T-helper 1 cell treated with Interleukin-12 subunit alpha and Interleukin-12 subunit beta and Interleukin-4 antibody, amounts not matched to agents 30 μg/mL and 1 μg/mL, for 36 hours (primary cell): ENCODE results near the gene SPECC1L.
"Not testable (repeated sequence)": the region's sequence is repeated elsewhere in the genome, so short reads cannot be mapped to it uniquely, and the experiment has no call there.

Experiments
- H3K27ac Mint-ChIP-seq: one replicate; pipeline ENCODE4 v1.8.0; 2021; ENCODE audit warnings: mild to moderate bottlenecking, mixed read lengths
- H3K27me3 Mint-ChIP-seq: one replicate; pipeline ENCODE4 v1.8.0; 2021; ENCODE audit warnings: low read depth, mixed read lengths
- H3K36me3 Mint-ChIP-seq: one replicate; pipeline ENCODE4 v1.8.0; 2021; ENCODE audit warnings: low read depth, mixed read lengths
- H3K4me1 Mint-ChIP-seq: one replicate; pipeline ENCODE4 v1.8.0; 2021; ENCODE audit warnings: low read depth, mixed read lengths
- H3K4me3 Mint-ChIP-seq: one replicate; pipeline ENCODE4 v1.8.0; 2021; ENCODE audit warnings: mild to moderate bottlenecking, moderate library complexity, mixed read lengths
- H3K9me3 Mint-ChIP-seq: one replicate; pipeline ENCODE4 v1.8.0; 2021; ENCODE audit warnings: mixed read lengths

SPECC1L gene

DNA sequence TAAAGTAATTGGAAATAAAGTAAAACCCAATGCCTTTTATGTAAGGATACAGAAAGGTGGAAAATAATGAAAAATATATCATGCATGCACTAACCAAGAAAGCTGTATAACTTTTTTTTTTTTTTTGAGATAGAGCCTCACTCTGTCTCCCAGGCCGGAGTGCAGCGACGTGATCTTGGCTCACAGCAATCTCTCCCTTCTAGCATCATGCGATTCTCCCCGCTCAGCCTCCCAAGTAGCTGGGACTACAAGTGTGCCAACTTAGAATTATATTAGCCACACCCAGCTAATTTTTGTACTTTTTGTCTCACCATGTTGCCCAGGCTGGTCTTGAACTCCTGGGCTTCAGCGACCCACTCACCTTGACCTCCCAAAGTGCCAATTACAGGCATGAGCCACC lies 30.2 kb upstream of the SPECC1L start:
- Mint-ChIP-seq H3K27ac (peak overlapping the region; percentile 41), H3K27me3 (no peaks in the 10 kb centered on the region), H3K9me3 (no peaks in the 10 kb centered on the region), H3K36me3 (no peaks in the 10 kb centered on the region), H3K4me1 (peaks cover 44% of the 10 kb centered on the region), H3K4me3 (no peak overlapping the region)

- H3K27ac Mint-ChIP-seq: peak overlapping the region; percentile 70
- H3K4me1 Mint-ChIP-seq: peaks cover 44% of the 10 kb centered on the region
- not testable (repeated sequence) for H3K27me3 Mint-ChIP-seq, H3K9me3 Mint-ChIP-seq, H3K36me3 Mint-ChIP-seq
- peak overlapping the region; percentile 45 for H3K4me3 Mint-ChIP-seq
Measured at GRCh38 chr22:24240985-24241692, 29.5 kb upstream of the SPECC1L start.

GRCh38 chr22:24243417-24243816 lies 27.2 kb upstream of the SPECC1L start:
- Mint-ChIP-seq H3K27ac (peak overlapping the region; percentile 81), H3K4me3 (peak overlapping the region; percentile 70), H3K4me1 (peaks cover 43% of the 10 kb centered on the region)
- H3K36me3 Mint-ChIP-seq, H3K27me3 Mint-ChIP-seq, H3K9me3 Mint-ChIP-seq: not testable (repeated sequence)

GRCh38 chr22:24244144-24244787 lies 26.4 kb upstream of the SPECC1L start:
- H3K27me3 Mint-ChIP-seq: no peaks in the 10 kb centered on the region
- no peaks in the 10 kb centered on the region for H3K9me3 Mint-ChIP-seq
- H3K4me3 Mint-ChIP-seq: peak overlapping the region; percentile 3
- no peaks in the 10 kb centered on the region for H3K36me3 Mint-ChIP-seq
- H3K4me1 Mint-ChIP-seq: peaks cover 41% of the 10 kb centered on the region
- H3K27ac Mint-ChIP-seq: peak overlapping the region; percentile 42

GRCh38 chr22:24245030-24245431 lies 25.6 kb upstream of the SPECC1L start, which contains the start of gene GGT5:
GGT5 (minus strand) TSS chr22:24245082; CDS start chr22:24244725, 357 bp downstream.
- H3K27me3 Mint-ChIP-seq, H3K9me3 Mint-ChIP-seq, H3K36me3 Mint-ChIP-seq: not testable (repeated sequence)
- peak within 1 kb of the TSS; percentile 42 for H3K27ac Mint-ChIP-seq
- H3K4me1 Mint-ChIP-seq: peaks cover 38% of the 10 kb centered on the region
- peak within 1 kb of the TSS; percentile 3 for H3K4me3 Mint-ChIP-seq

DNA sequence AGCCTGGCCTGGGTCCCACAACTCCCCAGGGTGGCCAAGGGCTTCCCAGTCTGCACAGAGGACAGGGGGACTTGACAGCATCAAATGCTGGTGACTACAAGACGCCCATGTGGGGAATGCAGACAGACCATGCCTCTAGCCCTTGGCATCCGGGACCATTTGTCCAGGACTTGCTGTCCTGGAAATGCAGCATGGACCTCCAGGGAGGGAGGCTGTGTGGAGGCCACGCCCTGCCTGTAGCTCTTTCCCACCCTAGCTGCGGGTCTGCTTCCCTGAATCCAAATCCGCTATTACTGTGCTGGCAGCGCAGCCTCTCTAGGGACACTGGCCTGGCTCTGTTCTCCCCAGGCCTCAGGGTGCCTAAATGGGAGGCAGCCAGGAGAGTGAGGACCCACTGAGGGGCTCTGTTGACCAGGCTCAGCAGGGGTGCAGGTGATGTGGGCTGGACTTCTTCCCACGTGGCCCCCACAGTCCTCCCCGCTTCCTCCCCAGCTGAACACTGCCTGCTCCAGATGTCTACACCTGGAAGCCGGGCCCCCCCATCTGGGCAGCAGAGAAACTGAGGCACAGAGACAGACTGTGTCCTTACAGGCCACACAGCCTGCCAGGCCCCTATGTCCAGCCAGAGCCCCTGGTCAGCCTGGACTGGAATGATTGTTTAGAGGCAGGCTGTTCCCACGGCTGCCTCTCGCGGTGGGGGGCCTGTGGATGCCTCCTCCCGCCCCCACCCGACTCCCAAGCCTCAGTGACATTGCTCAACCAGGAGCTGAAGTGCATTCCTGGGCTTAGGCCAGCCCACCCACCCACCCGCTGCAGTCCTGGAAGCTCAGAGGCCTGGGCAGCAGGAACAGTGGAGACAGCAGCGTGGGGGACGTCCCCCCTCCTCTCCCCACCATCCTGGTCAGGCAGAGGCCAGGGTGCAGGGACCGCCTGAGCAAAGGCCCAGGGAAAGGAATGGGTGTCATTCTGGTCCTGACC lies 24.8 kb upstream of the SPECC1L start:
- H3K27me3 Mint-ChIP-seq, H3K27ac Mint-ChIP-seq, H3K9me3 Mint-ChIP-seq, H3K36me3 Mint-ChIP-seq, H3K4me3 Mint-ChIP-seq: not testable (repeated sequence)
- peaks cover 30% of the 10 kb centered on the region for H3K4me1 Mint-ChIP-seq

DNA sequence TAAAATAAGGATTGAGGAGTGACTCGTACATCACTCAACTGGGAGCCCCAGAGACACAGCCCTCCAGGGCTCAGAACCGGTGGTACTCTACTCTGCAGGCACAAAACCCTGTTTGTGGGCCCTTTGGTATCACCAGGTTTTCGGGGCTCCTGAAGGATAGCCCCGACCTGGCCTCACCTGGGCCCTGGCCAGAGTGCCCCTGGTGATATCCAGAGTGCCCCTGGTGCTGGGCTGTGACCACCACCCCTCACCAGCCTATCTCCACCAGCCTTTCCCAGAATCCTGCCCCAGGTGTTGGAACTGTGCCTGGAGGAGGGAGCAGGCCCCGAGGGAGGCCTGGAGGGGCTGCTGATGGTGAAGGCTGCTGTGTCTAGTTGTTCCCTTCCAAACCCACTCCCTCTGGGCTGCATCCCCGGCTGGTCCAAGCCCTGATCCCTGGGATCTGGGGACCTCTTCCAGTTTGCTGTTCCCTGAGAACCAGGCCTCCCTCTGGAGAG lies 23.6 kb upstream of the SPECC1L start:
- Mint-ChIP-seq H3K9me3 (no peaks in the 10 kb centered on the region), H3K27me3 (no peaks in the 10 kb centered on the region), H3K27ac (peak overlapping the region; percentile 36), H3K36me3 (no peaks in the 10 kb centered on the region), H3K4me3 (no peak overlapping the region), H3K4me1 (peaks cover 22% of the 10 kb centered on the region)

GRCh38 chr22:24247564-24248344 lies 22.9 kb upstream of the SPECC1L start:
- Mint-ChIP-seq H3K4me3 (no peak overlapping the region), H3K9me3 (no peaks in the 10 kb centered on the region), H3K4me1 (peaks cover 15% of the 10 kb centered on the region), H3K27me3 (no peaks in the 10 kb centered on the region), H3K36me3 (no peaks in the 10 kb centered on the region), H3K27ac (peak overlapping the region; percentile 36)

DNA sequence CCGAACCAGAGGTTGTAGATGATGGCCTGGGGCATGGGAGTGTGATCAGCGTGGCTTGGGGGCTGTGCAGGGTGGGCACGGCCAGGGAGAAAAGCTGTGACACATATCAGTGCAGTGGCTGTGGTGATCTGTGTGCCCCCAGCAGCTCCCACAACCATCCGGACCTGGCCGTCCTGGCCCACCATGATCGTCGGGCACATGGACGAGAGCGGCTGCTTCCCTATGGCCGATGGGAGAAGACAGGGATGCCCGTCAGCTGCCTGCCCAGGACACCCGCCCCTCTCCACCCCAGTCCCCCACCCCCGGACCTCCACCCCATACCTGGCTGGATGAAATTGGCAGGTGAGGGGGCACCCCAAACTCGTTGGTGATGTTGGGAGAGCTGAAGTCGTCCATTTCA lies 22.0 kb upstream of the SPECC1L start:
- H3K4me1 Mint-ChIP-seq, H3K36me3 Mint-ChIP-seq, H3K4me3 Mint-ChIP-seq, H3K9me3 Mint-ChIP-seq, H3K27ac Mint-ChIP-seq, H3K27me3 Mint-ChIP-seq: not testable (repeated sequence)

GRCh38 chr22:24249413-24249812 lies 21.2 kb upstream of the SPECC1L start:
- not testable (repeated sequence) for H3K27ac Mint-ChIP-seq, H3K4me1 Mint-ChIP-seq, H3K36me3 Mint-ChIP-seq, H3K4me3 Mint-ChIP-seq, H3K27me3 Mint-ChIP-seq, H3K9me3 Mint-ChIP-seq

DNA sequence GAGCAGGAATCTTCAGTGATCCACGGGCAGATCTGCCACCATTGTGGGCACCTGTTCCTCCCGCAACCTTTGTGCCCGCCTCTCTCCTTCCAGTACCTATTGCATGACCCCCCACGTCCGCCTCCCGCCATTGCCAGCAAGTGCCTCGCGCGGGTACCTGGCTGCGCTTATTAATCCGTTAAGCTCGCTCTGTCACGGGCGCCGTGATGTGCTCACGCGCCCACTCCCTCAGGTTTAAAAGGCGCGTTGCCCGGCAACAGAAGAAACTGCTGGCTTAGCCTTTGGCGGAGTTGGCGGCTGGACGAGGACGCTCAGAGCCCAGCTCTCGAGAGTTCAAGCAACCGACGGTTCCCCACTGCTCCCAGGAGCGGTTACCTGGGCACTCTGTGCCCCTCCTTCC lies 19.3 kb upstream of the SPECC1L start:
- not testable (repeated sequence) for H3K4me3 Mint-ChIP-seq, H3K9me3 Mint-ChIP-seq, H3K27me3 Mint-ChIP-seq, H3K4me1 Mint-ChIP-seq, H3K27ac Mint-ChIP-seq, H3K36me3 Mint-ChIP-seq

DNA sequence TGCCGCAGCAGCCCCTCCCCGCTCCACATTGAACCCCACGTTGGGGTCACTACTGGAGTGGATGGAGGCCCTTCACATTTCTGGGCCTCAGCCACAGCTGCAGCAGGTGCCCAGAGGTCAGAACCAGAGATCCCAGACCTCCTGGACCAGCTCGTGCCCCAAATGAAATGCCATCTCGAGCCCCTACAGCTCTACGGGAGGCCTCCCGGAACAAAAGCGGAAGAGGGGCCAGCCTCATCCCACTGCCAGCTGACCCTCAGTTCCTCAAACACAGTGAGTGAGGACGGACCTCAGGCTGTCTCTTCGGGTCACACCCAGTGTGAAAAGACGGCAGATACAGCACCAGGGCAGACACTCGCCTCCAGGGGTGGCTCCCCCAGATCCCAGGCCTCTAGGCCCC lies 17.5 kb upstream of the SPECC1L start:
- not testable (repeated sequence) for H3K4me3 Mint-ChIP-seq, H3K27ac Mint-ChIP-seq, H3K36me3 Mint-ChIP-seq

DNA sequence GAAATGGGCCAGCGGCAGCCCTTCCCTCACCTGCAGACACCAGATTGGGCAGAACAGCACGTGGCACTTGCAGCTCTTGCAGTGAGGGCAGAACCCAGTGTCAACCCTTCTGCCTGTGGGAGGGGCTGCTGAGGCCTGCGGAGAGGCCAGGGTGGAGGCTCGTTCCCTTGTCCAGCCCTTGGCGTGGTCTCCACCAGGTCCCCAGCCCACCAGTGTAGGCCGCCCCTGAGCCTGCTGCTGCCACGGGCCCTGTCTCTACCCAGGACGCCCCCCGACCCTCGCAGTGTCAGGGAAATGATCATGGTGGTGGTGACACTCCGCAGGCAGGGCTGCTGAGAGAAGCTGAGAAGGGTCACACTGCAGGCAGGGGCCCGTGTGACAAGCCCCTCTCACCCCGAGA lies 14.5 kb upstream of the SPECC1L start:
- H3K36me3 Mint-ChIP-seq, H3K4me1 Mint-ChIP-seq, H3K4me3 Mint-ChIP-seq, H3K9me3 Mint-ChIP-seq, H3K27ac Mint-ChIP-seq, H3K27me3 Mint-ChIP-seq: not testable (repeated sequence)

More for the DNA sequence above, 17.5 kb upstream of the SPECC1L start:
- not testable (repeated sequence) for H3K9me3 Mint-ChIP-seq, H3K4me1 Mint-ChIP-seq, H3K27me3 Mint-ChIP-seq

- H3K4me1 Mint-ChIP-seq, H3K27me3 Mint-ChIP-seq, H3K27ac Mint-ChIP-seq, H3K4me3 Mint-ChIP-seq, H3K36me3 Mint-ChIP-seq, H3K9me3 Mint-ChIP-seq: not testable (repeated sequence)
Measured at GRCh38 chr22:24256736-24257135, 13.9 kb upstream of the SPECC1L start.
